ENCODE data around the gene CTDSPL.

Gene CTDSPL

DNA sequence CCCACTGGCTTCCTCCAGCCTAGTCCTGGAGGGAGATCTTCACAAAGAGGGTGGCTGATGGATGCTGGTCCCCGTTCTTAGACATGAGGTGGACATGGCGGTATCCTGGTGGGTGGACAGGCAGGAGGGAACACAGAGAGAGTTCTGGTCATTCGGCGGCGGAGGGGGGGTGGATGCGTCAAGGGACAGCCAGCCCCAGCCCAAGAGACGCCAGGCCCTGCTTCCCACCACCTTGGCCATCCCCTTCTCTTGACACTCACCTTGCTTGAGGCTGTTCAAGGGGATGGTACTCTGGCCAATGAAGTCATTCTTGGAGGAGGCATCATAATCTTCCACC is 146.0 kb downstream of the CTDSPL start (continued):
- TF ChIP-seq, protein P1, sequence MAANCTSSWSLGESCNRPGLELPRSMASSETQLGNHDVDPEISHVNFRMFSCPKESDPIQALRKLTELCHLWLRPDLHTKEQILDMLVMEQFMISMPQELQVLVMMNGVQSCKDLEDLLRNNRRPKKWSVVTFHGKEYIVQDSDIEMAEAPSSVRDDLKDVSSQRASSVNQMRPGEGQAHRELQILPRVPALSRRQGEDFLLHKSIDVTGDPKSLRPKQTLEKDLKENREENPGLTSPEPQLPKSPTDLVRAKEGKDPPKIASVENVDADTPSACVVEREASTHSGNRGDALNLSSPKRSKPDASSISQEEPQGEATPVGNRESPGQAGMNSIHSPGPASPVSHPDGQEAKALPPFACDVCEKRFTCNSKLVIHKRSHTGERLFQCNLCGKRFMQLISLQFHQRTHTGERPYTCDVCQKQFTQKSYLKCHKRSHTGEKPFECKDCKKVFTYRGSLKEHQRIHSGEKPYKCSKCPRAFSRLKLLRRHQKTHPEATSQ (tag by site-specific recombination; IDR thresholded peaks at IDR 0.05) = no peak
- TF ChIP-seq ZNF561 (tag by site-specific recombination; IDR thresholded peaks at IDR 0.05; ENCODE audit: borderline replicate concordance) = no peak

DNA sequence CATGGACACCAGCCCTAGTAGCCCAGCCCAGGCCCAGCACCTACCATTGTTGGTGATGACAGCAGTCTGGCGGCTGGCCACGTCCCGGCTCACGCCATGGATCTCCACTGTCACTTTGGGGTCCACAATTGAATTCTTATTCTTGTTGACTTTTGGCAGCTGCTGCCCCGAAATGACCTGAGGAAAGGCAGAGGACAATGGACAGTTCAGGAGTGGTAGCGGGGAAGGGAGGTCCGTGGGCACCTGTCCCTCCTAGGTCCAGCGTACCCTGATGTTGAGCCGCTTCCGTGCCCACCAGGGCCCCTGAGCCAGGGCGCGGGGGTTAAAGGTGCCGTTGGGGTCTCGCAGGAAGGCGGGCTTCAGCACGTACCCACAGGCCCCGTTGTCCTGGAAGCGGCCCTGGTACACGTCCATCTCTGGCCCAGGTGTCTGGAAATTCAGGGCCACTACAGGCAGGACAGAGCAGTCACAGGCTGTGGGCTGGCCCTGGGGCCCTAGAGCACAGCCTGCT is 146.6 kb downstream of the CTDSPL start:
- no peak for TF ChIP-seq ZNF16 (tag by site-specific recombination; IDR thresholded peaks at IDR 0.05; ENCODE audit: low read depth)
- no peak for TF ChIP-seq ZNF843 (tag by site-specific recombination; IDR thresholded peaks at IDR 0.05)
- no peak for TF ChIP-seq FEZF1 (tag by site-specific recombination; IDR thresholded peaks at IDR 0.05)
- TF ChIP-seq ZFP37 (tag by site-specific recombination; IDR thresholded peaks at IDR 0.05) = no peak
- TF ChIP-seq ZNF585B (tag by site-specific recombination; IDR thresholded peaks at IDR 0.05) = no peak
- TF ChIP-seq KLF7 (tag by site-specific recombination; IDR thresholded peaks at IDR 0.05; ENCODE audit: borderline replicate concordance) = no peak
- TF ChIP-seq ZNF544 (tag by site-specific recombination; IDR thresholded peaks at IDR 0.05) = no peak
- TF ChIP-seq GLIS2 (tag by site-specific recombination; IDR thresholded peaks at IDR 0.05) = no peak
- no peak for TF ChIP-seq PRDM1 (tag by site-specific recombination; IDR thresholded peaks at IDR 0.05)
- no peak for TF ChIP-seq OVOL3 (tag by site-specific recombination; IDR thresholded peaks at IDR 0.05)
- TF ChIP-seq ZNF830 (tag by site-specific recombination; IDR thresholded peaks at IDR 0.05; ENCODE audit: low read depth) = no peak
- ChIA-PET POLR2A (no interaction called here), CTCF (no interaction called here)
- H3K4me1 ChIP-seq (ENCODE audit: control insufficient read depth, insufficient read depth, low read length) = no peaks in the 10 kb centered on the region
- no peak overlapping the region for H3K4me3 ChIP-seq (ENCODE audit: low read depth, low read length)
- H3K9me3 ChIP-seq (ENCODE audit: control insufficient read depth, insufficient read depth, low read depth, low read length) = no peaks in the 10 kb centered on the region
- H3K27ac ChIP-seq (ENCODE audit: extremely low read depth, low read depth, low read length) = no peak overlapping the region
- peaks cover 0 to 4% of the 10 kb centered on the region in 2 experiments; a peak in 1 of 3 replicates for H3K36me3 ChIP-seq (ENCODE audit: control insufficient read depth in 2 of 2, insufficient read depth in 1 of 2, low read length in 2 of 2)

DNA sequence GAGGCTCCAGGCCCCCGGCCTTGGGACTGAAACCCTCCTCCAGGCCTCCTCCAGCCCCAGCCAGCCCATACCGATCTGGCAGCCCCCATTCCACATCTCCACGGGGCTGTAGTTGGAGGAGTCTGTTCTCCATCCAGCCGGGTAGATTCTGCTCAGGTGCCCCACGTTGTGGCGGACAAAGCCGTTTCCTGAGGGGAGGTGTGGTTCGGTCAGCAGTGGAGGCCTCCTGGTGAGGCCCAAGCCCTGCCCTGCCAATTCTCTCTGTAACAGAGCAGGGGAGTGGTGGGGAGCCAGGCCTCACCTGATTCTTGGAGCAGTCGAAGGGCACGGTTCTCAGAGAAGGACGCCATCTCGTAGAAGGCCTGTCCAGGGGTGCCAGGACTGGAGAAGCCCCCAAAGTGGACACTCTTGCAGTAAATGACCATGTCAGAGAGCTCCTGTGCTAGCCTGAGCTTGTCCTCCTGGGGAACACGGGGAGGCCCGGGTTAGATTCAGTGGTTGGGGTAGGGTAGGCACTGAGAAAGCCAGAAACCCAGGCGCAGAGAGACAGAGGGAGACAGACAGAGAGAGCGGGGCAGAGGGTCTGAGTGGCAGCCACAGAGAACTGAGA is 147.4 kb downstream of the CTDSPL start:
- Histone ChIP-seq H3K4me1 (ENCODE audit: control insufficient read depth, insufficient read depth, low read length) (no peaks in the 10 kb centered on the region), H3K27ac (ENCODE audit: extremely low read depth, low read depth, low read length) (no peak overlapping the region), H3K36me3 (ENCODE audit: control insufficient read depth in 2 of 2, insufficient read depth in 1 of 2, low read length in 2 of 2) (peaks cover 0 to 4% of the 10 kb centered on the region in 2 experiments; a peak in 1 of 3 replicates), H3K4me3 (ENCODE audit: low read depth, low read length) (no peak overlapping the region), H3K9me3 (ENCODE audit: control insufficient read depth, insufficient read depth, low read depth, low read length) (no peaks in the 10 kb centered on the region)
- CTCF ChIA-PET = interaction anchor here (0.7 to 1.4 kb wide), 2 partner anchors 12 to 695 kb away, joined by 3 to 4 read pairs; no protein-coding TSS in a partner anchor
- POLR2A ChIA-PET = no interaction called here
- TF ChIP-seq ZNF394 (tag by site-specific recombination; IDR thresholded peaks at IDR 0.05; ENCODE audit: borderline replicate concordance) = no peak
- TF ChIP-seq OSR2 (tag by site-specific recombination; IDR thresholded peaks at IDR 0.05) = no peak
- no peak for TF ChIP-seq PBX3 (CRISPR knock-in tag; IDR thresholded peaks at IDR 0.05)
- TF ChIP-seq PATZ1 (tag by site-specific recombination; IDR thresholded peaks at IDR 0.05) = no peak
- no peak for TF ChIP-seq ZNF274 (IDR thresholded peaks at IDR 0.05; ENCODE audit: low read length)
- TF ChIP-seq ZNF274 (tag by site-specific recombination; IDR thresholded peaks at IDR 0.05; ENCODE audit: borderline replicate concordance) = no peak
- TF ChIP-seq ZNF610 (tag by site-specific recombination; IDR thresholded peaks at IDR 0.05; ENCODE audit: borderline replicate concordance) = no peak
